GM12878 (cell line): ENCODE data around the gene PRRX1. TPM values are rescaled to one million over a fixed set of nuclear protein-coding genes. Genes with fewer than 3 reads are reported as not detected.
A peak's percentile ranks its signal among the peaks of the same experiment; 100 is the strongest.

Experiments used
- ATAC-seq: fragments of 200-7000 bp; cut with Tn5 transposase; 3 replicates; pipeline ENCODE4 v1.9.1; 2020; ENCODE audit warnings: mild to moderate bottlenecking, moderate library complexity
- BruUV-seq: library from RNA; stranded (reverse); fragments of 400-500 nt; replicated peaks from 2 replicates; lab custom pipeline; 2021; lab: Mats Ljungman, UMichigan
- CTCF ChIA-PET: fragments of 300-600 bp; sonication (Branson Sonifier 250); formaldehyde crosslinking; extraction: SDS; loops from one replicate; lab custom pipeline; 2021; ENCODE audit warnings: inconsistent platforms; lab: Yijun Ruan, JAX
- POLR2A ChIA-PET: fragments of 350-600 bp; formaldehyde crosslinking; extraction: SDS; loops from one replicate; lab custom pipeline; 2021; ENCODE audit warnings: inconsistent platforms; lab: Charles Lee
- RAD21 ChIA-PET: fragments of 300-600 bp; sonication (Branson Sonifier 250); formaldehyde crosslinking; loops from one replicate; lab custom pipeline; 2023; ENCODE audit warnings: antibody characterized with exemption; ENCODE audit not compliant: unreplicated experiment; lab: Charles Lee
- SMC1A ChIA-PET: fragments of 300-600 bp; sonication (Branson Sonifier 250); formaldehyde crosslinking; loops from one replicate; lab custom pipeline; 2023; ENCODE audit not compliant: unreplicated experiment, uncharacterized antibody; lab: Charles Lee
- DNase-seq: peaks from one replicate; pipeline ENCODE4 v3.0.0-alpha.2; 2011; ENCODE audit warnings: low read depth, low spot score
- FAIRE-seq: peaks from 3 replicates; lab custom pipeline; 2011; peaks lifted over from hg19 to GRCh38; lab: Jason Lieb, UNC
- H2AFZ ChIP-seq: 2 replicates; pipeline ENCODE4 v1.6.0; 2011; ENCODE audit warnings: low read depth, low read length, control low read depth; ENCODE audit not compliant: control insufficient read depth
- H3K27ac ChIP-seq: 2 replicates; pipeline ENCODE4 v1.5.1; 2011; ENCODE audit warnings: control low read depth; ENCODE audit not compliant: control insufficient read depth, insufficient read depth
- H3K27me3 ChIP-seq, 2 experiments: replicated peaks in 1 of 2; 2 replicates each; pipeline versions ENCODE4 v1.6.0 to v1.6.1; 2011; ENCODE audit warnings: low read length in 1 of 2; ENCODE audit not compliant: control insufficient read depth in 2 of 2, insufficient read depth in 2 of 2
- H3K36me3 ChIP-seq, 2 experiments: 2 replicates each; pipeline ENCODE4 v1.5.1; 2011; ENCODE audit warnings: low read length in 1 of 2; ENCODE audit not compliant: control insufficient read depth in 2 of 2, insufficient read depth in 2 of 2
- H3K4me1 ChIP-seq: 2 replicates; pipeline ENCODE4 v1.6.1; 2011; ENCODE audit warnings: mild to moderate bottlenecking, low read length, moderate library complexity, mixed read lengths; ENCODE audit not compliant: control insufficient read depth, insufficient read depth
- H3K4me2 ChIP-seq: 2 replicates; pipeline ENCODE4 v1.6.0; 2011; ENCODE audit warnings: control low read depth; ENCODE audit not compliant: control insufficient read depth, insufficient read depth
- H3K4me3 ChIP-seq: fragments of 200-600 bp; sonication (generic); 2 replicates; pipeline ENCODE4 v1.5.1; 2016
- H3K79me2 ChIP-seq: 2 replicates; pipeline ENCODE4 v1.6.0; 2011; ENCODE audit warnings: low read length; ENCODE audit not compliant: control insufficient read depth, insufficient read depth
- H3K9ac ChIP-seq: 2 replicates; pipeline ENCODE4 v1.8.0; 2011; ENCODE audit warnings: low read length, control low read depth, mixed read lengths; ENCODE audit not compliant: control insufficient read depth, insufficient read depth
- H3K9me3 ChIP-seq: replicated peaks from 3 replicates; pipeline ENCODE4 v1.5.1; 2011; ENCODE audit warnings: mild to moderate bottlenecking, low read length; ENCODE audit not compliant: control insufficient read depth, insufficient read depth
- H4K20me1 ChIP-seq: 2 replicates; pipeline ENCODE4 v1.6.0; 2011; ENCODE audit not compliant: control insufficient read depth, insufficient read depth
- CHD2 ChIP-seq: IDR thresholded peaks from 2 replicates; pipeline ENCODE4 v1.6.1; 2011; ENCODE audit warnings: low read depth, low read length, improper control_type of control experiment, borderline replicate concordance
- FOXM1 ChIP-seq: IDR thresholded peaks from 2 replicates; pipeline ENCODE4 v1.6.1; 2012; ENCODE audit warnings: low read depth, mild to moderate bottlenecking, inconsistent platforms, low read length, moderate library complexity
- GATAD2B ChIP-seq: fragments of 450-650 bp; conservative IDR thresholded peaks from 2 replicates; pipeline ENCODE4 v1.6.1; 2017; ENCODE audit warnings: low read depth, mild to moderate bottlenecking, moderate library complexity
- IKZF1 ChIP-seq: fragments of 450-650 bp; conservative IDR thresholded peaks from 2 replicates; pipeline ENCODE4 v1.6.1; 2017; ENCODE audit warnings: antibody characterized with exemption, mild to moderate bottlenecking
- IKZF2 ChIP-seq, 2 experiments: fragments of 450-650 bp; IDR thresholded peaks; 2 replicates each; pipeline ENCODE4 v1.6.1; 2017; ENCODE audit warnings: mild to moderate bottlenecking in 2 of 2, moderate library complexity in 2 of 2
- KLF5 ChIP-seq: fragments of 450-650 bp; IDR thresholded peaks from 2 replicates; pipeline ENCODE4 v1.6.1; 2014; ENCODE audit warnings: mild to moderate bottlenecking; ENCODE audit not compliant: partially characterized antibody
- MEF2A ChIP-seq: IDR thresholded peaks from 2 replicates; pipeline ENCODE4 v1.6.1; 2011; ENCODE audit warnings: low read depth, mild to moderate bottlenecking, low read length, moderate library complexity; ENCODE audit not compliant: insufficient read depth
- NFXL1 ChIP-seq: fragments of 450-650 bp; IDR thresholded peaks from 2 replicates; pipeline ENCODE4 v1.6.1; 2017; ENCODE audit warnings: antibody characterized with exemption, mild to moderate bottlenecking, borderline replicate concordance
- POLR2AphosphoS5 ChIP-seq: IDR thresholded peaks from 2 replicates; pipeline ENCODE4 v1.6.1; 2011; ENCODE audit warnings: mild to moderate bottlenecking, low read length, inconsistent platforms
- SKIL ChIP-seq: fragments of 450-650 bp; IDR thresholded peaks from 2 replicates; pipeline ENCODE4 v1.6.1; 2017; ENCODE audit warnings: mild to moderate bottlenecking, low read depth, inconsistent platforms; ENCODE audit not compliant: poor library complexity, severe bottlenecking
- TCF3 ChIP-seq: IDR thresholded peaks from 2 replicates; pipeline ENCODE4 v1.6.1; 2012; ENCODE audit warnings: low read depth, mild to moderate bottlenecking, low read length, borderline replicate concordance; ENCODE audit not compliant: insufficient read depth
- YBX1 ChIP-seq: fragments of 450-650 bp; IDR thresholded peaks from 2 replicates; pipeline ENCODE4 v1.6.1; 2016; ENCODE audit warnings: antibody characterized with exemption
- WGBS: methylation state at CpG from one replicate; pipeline ENCODE4 v1.1.6; 2016; ENCODE audit warnings: low lambda C conversion rate; ENCODE audit not compliant: insufficient replicate concordance, insufficient coverage; ENCODE audit errors: missing lambda C conversion rate; 5-methylcytosine and 5-hydroxymethylcytosine counted together
- in situ Hi-C: fragments of 300-500 bp; cut with MboI; formaldehyde crosslinking; loops from 9 replicates; pipeline ENCODE4 v1.14.3; 2018; ENCODE audit warnings: mixed read lengths
- intact Hi-C: fragments of 100-400 bp; cut with micrococcal nuclease; formaldehyde crosslinking; loops from one replicate; pipeline ENCODE4 v1.14.2; 2022; ENCODE audit not compliant: unreplicated experiment
- polyA plus RNA-seq, 11 experiments: library from polyadenylated mRNA; depleted of rRNA in 4 of 11; unstranded in 6 of 11; stranded (reverse) in 5 of 11; fragments of >200 nt; fragmentation: Nextera tagmentation in 4 of 11; fragmentation: Illumina TruSeq in 1 of 11; extraction: Ambion mirVana in 4 of 11; extraction: Trizol in 1 of 11; gene quantifications; 1 replicate in 1 of 11; 2 replicates in 10 of 11; pipeline versions ENCODE4 v1.2.1 to v1.2.3, GENCODE V29; 2011 to 2016; ENCODE audit warnings: inconsistent platforms in 2 of 11, missing spikeins in 2 of 11, low read depth in 1 of 11
- total RNA-seq, 4 experiments: library from RNA; depleted of rRNA in 3 of 4; stranded (reverse); fragments of >200 nt in 3 of 4; fragmentation: Illumina TruSeq in 1 of 4; extraction: Trizol in 1 of 4; gene quantifications; 2 replicates each; pipeline versions ENCODE4 v1.2.1 to v1.2.3, GENCODE V29; 2013 to 2021

The PRRX1 gene
- total and polyA plus RNA-seq, 10 of the 15 experiments (the other 5 are each of a cell fraction or from before 2014, with no cell fraction given): 0.42 to 64.6 (median 1.5) TPM

- no peaks in the 10 kb centered on the region for H3K79me2 ChIP-seq
- no peak for ATAC-seq
- ChIA-PET POLR2A (interaction anchor here (0.8 kb wide), 1 partner anchor 11 kb away, joined by 3 read pairs; no protein-coding TSS in a partner anchor), CTCF (interaction anchor here (7.0 kb wide), 1 partner anchor 20 kb away, joined by 53 read pairs; no protein-coding TSS in a partner anchor), SMC1A (interaction anchor here (0.6 to 2.0 kb wide), 2 partner anchors 9 to 549 kb away, joined by 3 to 5 read pairs; no protein-coding TSS in a partner anchor), RAD21 (interaction anchor here (1.5 kb wide), 1 partner anchor 52 kb away, joined by 3 read pairs; no protein-coding TSS in a partner anchor)
- no peaks in the 10 kb centered on the region for H4K20me1 ChIP-seq
- no peak for DNase-seq
- H3K27ac ChIP-seq: no peak overlapping the region
- intact Hi-C loops: no loop called here
- H3K27me3 ChIP-seq: no peaks in the 10 kb centered on the region
- TF ChIP-seq IKZF2 (IDR thresholded peaks at IDR 0.05) (no peak), IKZF1 (0 out of 2 replicates have a peak, but pooled peaks have one; percentile 27)
- H3K4me3 ChIP-seq: no peak overlapping the region
- 23% methylated on average over 5 of the region's 5 CpGs for WGBS
- no peaks in the 10 kb centered on the region for H3K36me3 ChIP-seq
- FAIRE-seq: no peak
- no peaks in the 10 kb centered on the region for H3K9me3 ChIP-seq
- BruUV-seq: no TSS peak
- no peak overlapping the region for H3K9ac ChIP-seq
- H2AFZ ChIP-seq: no peak overlapping the region
- in situ Hi-C loops: no loop called here
- H3K4me1 ChIP-seq: no peaks in the 10 kb centered on the region
- H3K4me2 ChIP-seq: no peak overlapping the region
Measured at GRCh38 chr1:170707959-170708655, 44.2 kb downstream of the PRRX1 start.

GRCh38 chr1:170711682-170712081, 47.8 kb downstream of the PRRX1 start:
- ChIA-PET CTCF (interaction anchor here (0.7 to 7.0 kb wide), 6 partner anchors 9 to 218 kb away, joined by 3 to 53 read pairs (median 5); no protein-coding TSS in a partner anchor), POLR2A (interaction anchor here (0.5 to 1.1 kb wide), 2 partner anchors 39 to 818 kb away, joined by 3 read pairs; partner anchors contain the start of gene SCYL3), RAD21 (interaction anchor here (0.6 to 2.0 kb wide), 6 partner anchors 15 to 38 kb away, joined by 3 to 8 read pairs (median 4); no protein-coding TSS in a partner anchor), SMC1A (interaction anchor here (0.7 to 2.3 kb wide), 9 partner anchors 9 to 152 kb away, joined by 3 to 15 read pairs (median 3); no protein-coding TSS in a partner anchor)
- Histone ChIP-seq H3K27me3 (0 out of 4 replicates have a peak, but pooled peaks cover 0 to 2% of the 10 kb centered on the region in 2 experiments), H3K4me1 (no peaks in the 10 kb centered on the region), H3K9me3 (no peaks in the 10 kb centered on the region), H3K27ac (no peak overlapping the region), H2AFZ (no peak overlapping the region), H3K79me2 (no peaks in the 10 kb centered on the region), H3K4me3 (no peak overlapping the region), H4K20me1 (no peaks in the 10 kb centered on the region), H3K36me3 (no peaks in the 10 kb centered on the region), H3K9ac (no peak overlapping the region), H3K4me2 (no peak overlapping the region)
- in situ Hi-C loops (no loop called here), intact Hi-C loops (no loop called here)
- TF ChIP-seq KLF5: no peak
- no peak for TF ChIP-seq TCF3
- TF ChIP-seq CHD2: no peak
- no peak for TF ChIP-seq FOXM1
- TF ChIP-seq MEF2A: no peak
- no peak for TF ChIP-seq POLR2AphosphoS5
- no peak for TF ChIP-seq NFXL1
- no peak for TF ChIP-seq SKIL
- no peak for TF ChIP-seq GATAD2B
- no peak for TF ChIP-seq YBX1
- no peak for ATAC-seq
- BruUV-seq: no TSS peak
- DNase-seq: no peak
- no peak for FAIRE-seq
